ENCODE data around the gene DUSP5.
A peak's percentile ranks its signal among the peaks of the same experiment; 100 is the strongest.

The DUSP5 gene

GRCh38 chr10:110548002-110548401, 50.3 kb downstream of the DUSP5 start:
- DNase-seq, result no peak

- DNase-seq, result no peak
Observed at GRCh38 chr10:110549211-110549610, 51.5 kb downstream of the DUSP5 start.

- DNase-seq, result no peak
Observed at GRCh38 chr10:110553905-110554304, 56.2 kb downstream of the DUSP5 start.

GRCh38 chr10:110556296-110556695, 58.6 kb downstream of the DUSP5 start:
- DNase-seq, result no peak

GRCh38 chr10:110556969-110557601, 59.4 kb downstream of the DUSP5 start:
- peak; percentile 12 for DNase-seq

- DNase-seq, result no peak
Observed at GRCh38 chr10:110558041-110558440, 60.3 kb downstream of the DUSP5 start.

GRCh38 chr10:110560012-110560411, 62.3 kb downstream of the DUSP5 start:
- no peak for DNase-seq
